Loucy (cell line): ENCODE results near the gene NFATC3.

ENCODE experiments used
- H2AFZ ChIP-seq: fragments of 200-600 bp; sonication (generic); 2 replicates; pipeline ENCODE4 v1.6.0; 2016; ENCODE audit warnings: antibody characterized with exemption, mild to moderate bottlenecking, low read length, moderate library complexity
- H3F3A ChIP-seq: fragments of 200-600 bp; 2 replicates; pipeline ENCODE4 v1.6.0; 2016; ENCODE audit warnings: antibody characterized with exemption, low read depth, mild to moderate bottlenecking
- H3K27me3 ChIP-seq: fragments of 200-600 bp; sonication (generic); 2 replicates; pipeline ENCODE4 v1.6.1; 2014; ENCODE audit warnings: low read length, mild to moderate bottlenecking; ENCODE audit not compliant: insufficient read depth, poor library complexity, severe bottlenecking
- H3K36me3 ChIP-seq: fragments of 200-600 bp; sonication (generic); 2 replicates; pipeline ENCODE4 v1.6.1; 2016; ENCODE audit warnings: low read length; ENCODE audit not compliant: insufficient read depth
- H3K4me1 ChIP-seq: fragments of 200-600 bp; sonication (generic); 2 replicates; pipeline ENCODE4 v1.5.1; 2014; ENCODE audit warnings: low read length, mild to moderate bottlenecking; ENCODE audit not compliant: insufficient read depth, poor library complexity, severe bottlenecking
- H3K4me2 ChIP-seq: fragments of 200-600 bp; sonication (generic); 2 replicates; pipeline ENCODE4 v1.6.0; 2014; ENCODE audit warnings: antibody characterized with exemption, low read length, low read depth, mild to moderate bottlenecking; ENCODE audit not compliant: poor library complexity, severe bottlenecking
- H3K4me3 ChIP-seq: fragments of 200-600 bp; sonication (generic); 2 replicates; pipeline ENCODE4 v1.5.1; 2014; ENCODE audit warnings: low read length, mild to moderate bottlenecking, mixed read lengths; ENCODE audit not compliant: poor library complexity, severe bottlenecking
- H3K79me2 ChIP-seq: fragments of 200-600 bp; sonication (generic); 2 replicates; pipeline ENCODE4 v1.6.1; 2014; ENCODE audit warnings: low read length; ENCODE audit not compliant: insufficient read depth
- H3K9ac ChIP-seq: fragments of 200-600 bp; sonication (generic); 2 replicates; pipeline ENCODE4 v1.6.0; 2014; ENCODE audit warnings: mild to moderate bottlenecking, low read depth, low read length, moderate library complexity; ENCODE audit not compliant: poor library complexity, severe bottlenecking
- H3K9me2 ChIP-seq: fragments of 200-600 bp; sonication (generic); replicated peaks from 2 replicates; pipeline ENCODE4 v1.6.1; 2016; ENCODE audit warnings: low read depth, low read length, mixed read lengths
- H3K9me3 ChIP-seq: fragments of 200-600 bp; sonication (generic); 2 replicates; pipeline ENCODE4 v1.6.1; 2014; ENCODE audit warnings: mild to moderate bottlenecking, antibody characterized with exemption, low read length, low read depth; ENCODE audit not compliant: insufficient read depth
- H4K20me1 ChIP-seq: fragments of 200-600 bp; sonication (generic); 2 replicates; pipeline ENCODE4 v1.6.0; 2014; ENCODE audit warnings: antibody characterized with exemption, low read length, mild to moderate bottlenecking; ENCODE audit not compliant: insufficient read depth, poor library complexity, severe bottlenecking
- EZH2phosphoT487 ChIP-seq: fragments of 200-600 bp; IDR thresholded peaks from 2 replicates; pipeline ENCODE4 v1.6.1; 2018; ENCODE audit warnings: antibody characterized with exemption, mild to moderate bottlenecking, moderate library complexity, borderline replicate concordance
- TF ChIP-seq, protein P1 (sequence below): fragments of 200-600 bp; sonication (generic); conservative IDR thresholded peaks from 2 replicates; pipeline ENCODE4 v1.5.1; 2014; ENCODE audit warnings: mild to moderate bottlenecking, antibody characterized with exemption, low read length

NFATC3 gene

DNA sequence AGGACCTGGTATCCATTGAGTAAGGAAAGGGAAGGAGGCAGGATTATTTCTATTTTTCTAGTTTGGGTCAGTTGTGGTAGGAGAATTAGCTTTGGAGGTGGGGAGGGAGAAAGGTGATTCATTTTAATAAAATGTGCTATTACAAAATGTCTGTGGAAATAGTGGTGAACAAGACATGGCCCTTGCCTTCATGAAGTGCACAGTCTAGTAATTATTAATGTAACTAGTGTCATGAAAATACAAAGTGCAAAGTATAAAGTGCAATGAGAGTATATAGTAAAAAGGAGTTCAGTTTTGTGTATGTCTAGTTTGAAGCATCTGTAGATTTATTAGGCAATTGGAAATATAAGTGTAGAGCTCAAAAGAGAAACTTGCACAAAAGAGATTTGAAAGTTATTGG lies 11.9 kb downstream of the NFATC3 start:
- TF ChIP-seq, protein P1, sequence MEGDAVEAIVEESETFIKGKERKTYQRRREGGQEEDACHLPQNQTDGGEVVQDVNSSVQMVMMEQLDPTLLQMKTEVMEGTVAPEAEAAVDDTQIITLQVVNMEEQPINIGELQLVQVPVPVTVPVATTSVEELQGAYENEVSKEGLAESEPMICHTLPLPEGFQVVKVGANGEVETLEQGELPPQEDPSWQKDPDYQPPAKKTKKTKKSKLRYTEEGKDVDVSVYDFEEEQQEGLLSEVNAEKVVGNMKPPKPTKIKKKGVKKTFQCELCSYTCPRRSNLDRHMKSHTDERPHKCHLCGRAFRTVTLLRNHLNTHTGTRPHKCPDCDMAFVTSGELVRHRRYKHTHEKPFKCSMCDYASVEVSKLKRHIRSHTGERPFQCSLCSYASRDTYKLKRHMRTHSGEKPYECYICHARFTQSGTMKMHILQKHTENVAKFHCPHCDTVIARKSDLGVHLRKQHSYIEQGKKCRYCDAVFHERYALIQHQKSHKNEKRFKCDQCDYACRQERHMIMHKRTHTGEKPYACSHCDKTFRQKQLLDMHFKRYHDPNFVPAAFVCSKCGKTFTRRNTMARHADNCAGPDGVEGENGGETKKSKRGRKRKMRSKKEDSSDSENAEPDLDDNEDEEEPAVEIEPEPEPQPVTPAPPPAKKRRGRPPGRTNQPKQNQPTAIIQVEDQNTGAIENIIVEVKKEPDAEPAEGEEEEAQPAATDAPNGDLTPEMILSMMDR, result no peak
- TF ChIP-seq EZH2phosphoT487, result no peak

DNA sequence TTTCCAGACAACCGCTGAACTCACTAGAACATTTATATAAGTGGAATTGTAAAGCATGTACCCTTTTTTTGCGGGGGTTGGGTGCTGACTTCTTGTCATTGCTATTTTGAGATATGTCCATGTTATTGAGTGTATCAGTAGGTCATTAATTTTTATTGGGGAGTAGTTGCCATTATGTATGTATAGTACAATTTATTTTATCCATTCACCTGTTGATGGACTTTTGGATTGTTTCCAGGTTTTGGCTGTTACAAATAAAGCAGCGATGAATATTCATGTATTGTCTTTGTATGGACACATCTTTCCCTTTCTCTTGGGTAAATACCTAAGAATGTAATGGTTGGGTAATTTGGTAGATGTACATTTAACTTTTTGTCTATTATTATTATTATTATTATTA lies 12.7 kb downstream of the NFATC3 start:
- no peaks in the 10 kb centered on the region for H3K27me3 ChIP-seq
- H3K79me2 ChIP-seq, result peaks cover 99% of the 10 kb centered on the region
- no peak overlapping the region for H3K4me3 ChIP-seq
- H3F3A ChIP-seq, result no peaks in the 10 kb centered on the region
- peaks cover 17% of the 10 kb centered on the region for H3K36me3 ChIP-seq
- H3K9me2 ChIP-seq, result no peaks in the 10 kb centered on the region
- TF ChIP-seq, protein P1, result no peak
- no peak for TF ChIP-seq EZH2phosphoT487
- H4K20me1 ChIP-seq, result peaks cover 95% of the 10 kb centered on the region
- H3K9me3 ChIP-seq, result no peaks in the 10 kb centered on the region
- peaks cover 40% of the 10 kb centered on the region for H3K4me1 ChIP-seq
- no peak overlapping the region for H2AFZ ChIP-seq
- H3K9ac ChIP-seq, result no peak overlapping the region
- H3K4me2 ChIP-seq, result no peak overlapping the region

More for the DNA sequence above, 11.9 kb downstream of the NFATC3 start:
- peaks cover 12% of the 10 kb centered on the region for H3K36me3 ChIP-seq
- H3K9me2 ChIP-seq, result no peaks in the 10 kb centered on the region
- H3K27me3 ChIP-seq, result no peaks in the 10 kb centered on the region
- H4K20me1 ChIP-seq, result peaks cover 94% of the 10 kb centered on the region
- H3K79me2 ChIP-seq, result peaks cover 99% of the 10 kb centered on the region
- no peak overlapping the region for H2AFZ ChIP-seq
- peaks cover 43% of the 10 kb centered on the region for H3K4me1 ChIP-seq
- no peaks in the 10 kb centered on the region for H3F3A ChIP-seq
- H3K4me3 ChIP-seq, result no peak overlapping the region
- H3K9me3 ChIP-seq, result no peaks in the 10 kb centered on the region
- H3K9ac ChIP-seq, result no peak overlapping the region
- peak overlapping the region; percentile 17 for H3K4me2 ChIP-seq

DNA sequence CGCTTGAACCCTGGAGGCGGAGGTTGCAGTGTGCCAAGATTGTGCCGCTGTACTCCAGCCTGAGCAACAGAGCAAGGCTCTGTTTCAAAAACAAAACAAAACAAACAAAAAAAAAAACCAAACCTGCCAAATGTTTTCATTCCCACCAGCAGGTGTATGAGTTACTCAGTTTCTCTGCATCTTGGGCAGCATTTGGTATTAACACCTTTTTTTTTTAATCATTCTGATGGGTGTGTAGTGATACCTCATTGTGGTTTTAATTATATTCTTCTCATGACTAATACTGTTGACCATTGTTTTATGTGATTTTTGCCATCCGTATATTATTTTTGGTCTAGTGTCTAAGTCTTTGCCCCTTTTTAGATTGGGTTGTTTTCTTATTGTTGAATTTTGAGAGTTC lies 15.3 kb downstream of the NFATC3 start:
- no peak overlapping the region for H3K4me3 ChIP-seq
- H3K4me2 ChIP-seq, result no peak overlapping the region
- no peaks in the 10 kb centered on the region for H3K27me3 ChIP-seq
- H4K20me1 ChIP-seq, result peaks cover 95% of the 10 kb centered on the region
- H3K79me2 ChIP-seq, result peaks cover 99% of the 10 kb centered on the region
- no peaks in the 10 kb centered on the region for H3K9me2 ChIP-seq
- H2AFZ ChIP-seq, result no peak overlapping the region
- H3K36me3 ChIP-seq, result peaks cover 17% of the 10 kb centered on the region
- H3F3A ChIP-seq, result no peaks in the 10 kb centered on the region
- no peaks in the 10 kb centered on the region for H3K9me3 ChIP-seq
- TF ChIP-seq EZH2phosphoT487, result no peak
- TF ChIP-seq, protein P1, result no peak
- peaks cover 28% of the 10 kb centered on the region for H3K4me1 ChIP-seq
- H3K9ac ChIP-seq, result no peak overlapping the region
